AG04450 (cell line): Measurements from ENCODE around the gene DNAJC3. TPM values are rescaled to one million over a fixed set of nuclear protein-coding genes. Genes with fewer than 3 reads are reported as not detected.
A peak's percentile ranks its signal among the peaks of the same experiment; 100 is the strongest.

ENCODE experiments used
- CTCF ChIA-PET: fragments of 300-600, 350-600 bp; formaldehyde crosslinking; extraction: SDS; loops from one replicate; lab custom pipeline; 2022; ENCODE audit warnings: antibody characterized with exemption, inconsistent platforms; lab: Charles Lee
- POLR2A ChIA-PET: fragments of 350-600 bp; formaldehyde crosslinking; extraction: SDS; loops from one replicate; lab custom pipeline; 2021; ENCODE audit warnings: antibody characterized with exemption, inconsistent platforms; lab: Yijun Ruan, JAX
- DNase-seq: peaks from one replicate; pipeline ENCODE4 v3.0.0-alpha.2; 2011; ENCODE audit warnings: low read depth, low spot score
- H3K27ac ChIP-seq: one replicate; pipeline ENCODE4 v1.5.1; 2012; ENCODE audit warnings: low read depth, low read length, control low read depth
- H3K27me3 ChIP-seq: one replicate; pipeline ENCODE4 v1.6.0; 2012; ENCODE audit warnings: low read length; ENCODE audit not compliant: control insufficient read depth, insufficient read depth
- H3K4me3 ChIP-seq: 2 replicates; pipeline ENCODE4 v1.5.1; 2011; ENCODE audit warnings: mild to moderate bottlenecking, low read depth, low read length, control low read depth
- H3K9me3 ChIP-seq: 2 replicates; pipeline ENCODE4 v1.5.1; 2012; ENCODE audit warnings: low read length; ENCODE audit not compliant: control insufficient read depth, insufficient read depth
- polyA plus RNA-seq: library from polyadenylated mRNA; depleted of rRNA; stranded (reverse); fragments of >200 nt; gene quantifications from 2 replicates; pipeline ENCODE4 v1.2.3, GENCODE V29; 2011
- TF ChIP-seq, protein P1 (sequence below): IDR thresholded peaks from 2 replicates; pipeline ENCODE4 v1.5.1; 2011; ENCODE audit warnings: low read depth, low read length, control low read depth, inconsistent platforms

The DNAJC3 gene
- polyA plus RNA-seq, 1 experiment, result 30.2 TPM

DNA sequence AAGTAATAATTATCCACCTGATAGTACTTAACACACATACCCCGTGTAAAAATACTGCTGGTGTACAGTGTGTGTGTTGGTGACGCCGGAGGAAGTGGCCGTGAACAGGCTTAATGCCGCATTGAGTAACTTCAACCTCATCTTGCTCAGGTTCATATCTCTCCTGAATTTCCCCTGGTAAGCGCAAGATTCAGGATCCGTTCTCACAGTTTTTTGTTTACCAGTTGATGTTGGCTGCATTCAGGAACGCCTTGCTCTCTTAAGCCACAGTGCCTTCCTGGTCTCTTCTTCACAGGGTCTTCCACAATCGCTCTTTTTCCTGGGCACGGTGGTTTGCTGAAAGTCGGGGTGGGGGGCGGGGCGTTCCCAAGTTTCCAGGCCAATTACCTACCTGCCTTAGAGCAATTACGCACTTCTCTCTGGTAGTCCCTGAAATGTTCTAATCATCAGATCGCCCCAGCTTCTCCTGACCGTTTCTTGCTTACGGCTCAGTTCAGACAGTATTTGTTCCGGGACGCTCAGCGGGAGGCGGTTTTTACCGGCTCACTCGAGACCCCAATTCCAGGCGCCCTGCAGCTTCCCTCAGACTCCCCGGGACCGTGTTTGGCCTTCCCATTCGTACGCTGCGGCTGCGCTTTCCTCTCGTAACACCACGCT lies 706 bp upstream of the DNAJC3 start:
- DNase-seq, result no peak
- Histone ChIP-seq H3K27me3 (no peaks in the 10 kb centered on the region), H3K4me3 (peak overlapping the region; percentile 83), H3K27ac (peak overlapping the region; percentile 80), H3K9me3 (peaks cover 3% of the 10 kb centered on the region; the same call in 1 of the 2 replicates)
- TF ChIP-seq, protein P1, sequence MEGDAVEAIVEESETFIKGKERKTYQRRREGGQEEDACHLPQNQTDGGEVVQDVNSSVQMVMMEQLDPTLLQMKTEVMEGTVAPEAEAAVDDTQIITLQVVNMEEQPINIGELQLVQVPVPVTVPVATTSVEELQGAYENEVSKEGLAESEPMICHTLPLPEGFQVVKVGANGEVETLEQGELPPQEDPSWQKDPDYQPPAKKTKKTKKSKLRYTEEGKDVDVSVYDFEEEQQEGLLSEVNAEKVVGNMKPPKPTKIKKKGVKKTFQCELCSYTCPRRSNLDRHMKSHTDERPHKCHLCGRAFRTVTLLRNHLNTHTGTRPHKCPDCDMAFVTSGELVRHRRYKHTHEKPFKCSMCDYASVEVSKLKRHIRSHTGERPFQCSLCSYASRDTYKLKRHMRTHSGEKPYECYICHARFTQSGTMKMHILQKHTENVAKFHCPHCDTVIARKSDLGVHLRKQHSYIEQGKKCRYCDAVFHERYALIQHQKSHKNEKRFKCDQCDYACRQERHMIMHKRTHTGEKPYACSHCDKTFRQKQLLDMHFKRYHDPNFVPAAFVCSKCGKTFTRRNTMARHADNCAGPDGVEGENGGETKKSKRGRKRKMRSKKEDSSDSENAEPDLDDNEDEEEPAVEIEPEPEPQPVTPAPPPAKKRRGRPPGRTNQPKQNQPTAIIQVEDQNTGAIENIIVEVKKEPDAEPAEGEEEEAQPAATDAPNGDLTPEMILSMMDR, result no peak
- POLR2A ChIA-PET, result interaction anchor here (0.5 to 1.6 kb wide), 12 partner anchors 9 to 377 kb away, joined by 3 to 23 read pairs (median 5); partner anchors contain the start of genes DZIP1 and UGGT2
- CTCF ChIA-PET, result interaction anchor here (1.2 to 1.3 kb wide), 2 partner anchors 15 to 51 kb away, joined by 3 to 7 read pairs; no protein-coding TSS in a partner anchor

DNA sequence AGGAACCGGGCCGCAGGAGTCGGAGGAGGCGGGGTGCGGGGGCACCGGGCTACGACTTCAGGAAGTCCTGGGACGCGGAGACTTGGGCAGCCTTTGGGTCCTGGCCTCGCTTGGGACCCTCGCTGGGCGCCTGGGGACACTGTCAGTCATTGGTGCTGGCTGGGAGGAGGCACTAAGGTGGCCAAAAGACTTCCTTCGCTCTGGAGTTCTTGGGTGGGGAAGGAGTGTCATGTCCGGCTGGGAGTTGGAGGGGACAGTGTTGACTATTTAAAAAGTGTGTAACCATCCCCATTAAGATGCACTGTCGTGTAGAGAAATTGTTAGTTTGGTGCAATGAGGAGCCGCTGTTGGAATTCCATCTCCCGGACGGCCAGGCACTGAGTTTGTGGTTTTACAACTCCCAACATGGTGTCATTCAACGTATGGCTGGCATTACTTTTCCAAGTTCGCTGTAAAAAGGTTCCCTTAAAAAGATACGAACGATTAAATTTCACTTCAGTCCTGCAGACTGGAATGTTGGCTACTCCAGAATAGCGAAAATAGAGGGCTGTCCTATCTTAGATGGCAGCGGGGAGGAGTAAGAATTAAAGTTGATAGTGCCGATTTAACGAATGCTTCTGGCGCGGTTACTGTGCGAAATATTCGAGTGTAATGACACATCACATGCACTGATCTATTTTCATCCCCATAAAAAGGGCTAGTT lies 776 bp downstream of the DNAJC3 start:
- ChIA-PET CTCF (no interaction called here), POLR2A (interaction anchor here (1.5 to 1.6 kb wide), 2 partner anchors 34 to 376 kb away, joined by 5 to 23 read pairs; partner anchors contain the start of genes DZIP1 and UGGT2)
- no peak for DNase-seq
- H3K9me3 ChIP-seq, result no peaks in the 10 kb centered on the region
- H3K27ac ChIP-seq, result peak overlapping the region; percentile 74
- TF ChIP-seq, protein P1, result no peak
- no peaks in the 10 kb centered on the region for H3K27me3 ChIP-seq
- H3K4me3 ChIP-seq, result peak overlapping the region; percentile 88

DNA sequence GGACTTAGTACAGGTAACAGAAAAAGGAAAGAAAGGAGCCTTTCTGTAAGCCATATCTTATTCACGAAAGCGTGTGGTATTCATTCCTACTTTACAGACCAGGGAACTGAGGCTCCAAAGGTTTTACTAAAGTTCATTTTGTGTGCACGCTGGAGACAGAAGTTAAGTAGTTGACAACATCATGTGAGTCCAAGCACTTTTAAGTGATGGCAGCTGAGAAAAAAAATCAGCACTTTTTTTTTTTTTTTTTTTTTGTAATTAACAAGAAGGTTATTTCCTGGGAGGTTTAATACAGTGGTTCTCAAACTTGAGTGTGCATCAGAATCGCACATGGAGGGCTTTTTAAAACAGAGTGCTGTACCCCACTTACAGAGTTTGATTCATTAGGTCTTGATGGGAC lies 2.0 kb downstream of the DNAJC3 start:
- peak overlapping the region; percentile 88 for H3K4me3 ChIP-seq
- DNase-seq, result no peak
- ChIA-PET CTCF (interaction anchor here (0.6 to 1.0 kb wide), 3 partner anchors 18 to 155 kb away, joined by 3 to 4 read pairs (median 3); no protein-coding TSS in a partner anchor), POLR2A (no interaction called here)
- H3K9me3 ChIP-seq, result no peaks in the 10 kb centered on the region
- no peaks in the 10 kb centered on the region for H3K27me3 ChIP-seq
- TF ChIP-seq, protein P1, result no peak
- no peak overlapping the region for H3K27ac ChIP-seq

DNA sequence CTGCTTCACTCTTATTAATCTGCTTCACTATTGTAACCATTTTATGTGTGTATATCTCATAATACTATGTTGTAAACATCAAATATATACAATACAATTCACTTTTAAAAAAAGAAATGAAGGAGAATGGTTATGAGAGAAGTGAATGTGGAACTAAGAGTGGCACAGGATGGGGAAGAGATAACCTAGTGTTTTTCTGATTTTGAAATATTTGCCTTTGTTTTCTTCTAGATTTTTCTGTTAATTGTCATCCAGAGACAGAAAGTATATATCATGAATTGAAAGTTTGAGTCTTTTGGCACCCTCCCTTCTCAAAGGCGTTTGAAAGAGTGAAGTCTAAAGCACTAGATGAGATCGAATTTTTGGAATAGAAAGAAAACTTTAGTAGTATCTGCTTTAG lies 2.8 kb downstream of the DNAJC3 start:
- TF ChIP-seq, protein P1, result no peak
- ChIA-PET CTCF (interaction anchor here (1.0 kb wide), 1 partner anchor 154 kb away, joined by 4 read pairs; no protein-coding TSS in a partner anchor), POLR2A (no interaction called here)
- H3K27ac ChIP-seq, result no peak overlapping the region
- DNase-seq, result no peak
- no peaks in the 10 kb centered on the region for H3K27me3 ChIP-seq
- 0 out of 2 replicates have a peak, but pooled peaks cover 1% of the 10 kb centered on the region for H3K9me3 ChIP-seq
- no peak overlapping the region for H3K4me3 ChIP-seq
